ENCODE data around the gene STEAP1B.

DNA sequence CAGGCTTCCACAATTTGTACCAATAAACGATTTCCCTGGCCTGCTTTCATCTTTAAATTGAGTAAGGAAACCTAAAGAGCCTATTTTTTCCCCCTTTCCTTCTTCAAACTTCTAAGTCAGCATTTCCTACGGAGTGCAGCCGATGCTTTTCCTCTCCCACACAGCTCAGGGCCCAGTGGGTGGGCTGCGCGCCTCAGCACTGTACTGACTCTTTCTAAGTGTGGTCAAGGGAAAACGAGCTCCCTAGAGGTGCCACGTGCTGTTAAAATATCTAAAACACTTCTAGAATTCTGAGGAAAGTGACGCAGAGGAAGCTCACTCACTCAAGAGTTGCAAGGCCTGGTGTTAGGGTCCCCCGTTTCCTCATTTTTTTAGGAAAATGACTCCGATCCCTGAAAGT, 29.0 kb downstream of the STEAP1B start:
- TF ChIP-seq EZH2 (IDR thresholded peaks at IDR 0.05): no peak
- TF ChIP-seq POLR2AphosphoS5 (IDR thresholded peaks at IDR 0.05; ENCODE audit: borderline replicate concordance, low read depth, low read length): no peak
- no peak for TF ChIP-seq FOXP2 (optimal IDR thresholded peaks at IDR 0.05; ENCODE audit: control extremely low read depth, extremely low read length, insufficient read depth)
